Stomach smooth muscle (tissue), 2 donors: ENCODE measurements around the gene TRIM52.
"Not testable (repeated sequence)": the region's sequence is repeated elsewhere in the genome, so short reads cannot be mapped to it uniquely, and the experiment has no call there.

Source experiments
- H3K27ac ChIP-seq: one replicate; pipeline ENCODE4 v1.7.0; 2013; ENCODE audit warnings: mild to moderate bottlenecking, low read length, inconsistent platforms
- H3K27me3 ChIP-seq, 2 donors: one replicate each; pipeline ENCODE4 v1.7.0; 2013; ENCODE audit warnings: low read length in 2 of 2; ENCODE audit not compliant: insufficient read depth in 2 of 2, control insufficient read depth in 1 of 2
- H3K36me3 ChIP-seq, 2 donors: one replicate each; pipeline ENCODE4 v1.7.0; 2013; ENCODE audit warnings: low read length in 2 of 2; ENCODE audit not compliant: control insufficient read depth in 2 of 2, insufficient read depth in 2 of 2
- H3K4me1 ChIP-seq: one replicate; pipeline ENCODE4 v1.7.0; 2013; ENCODE audit warnings: low read length; ENCODE audit not compliant: control insufficient read depth, insufficient read depth
- H3K4me3 ChIP-seq, 2 donors: one replicate each; pipeline ENCODE4 v1.7.0; 2013; ENCODE audit warnings: low read length in 2 of 2
- H3K9ac ChIP-seq, 2 donors: one replicate each; pipeline ENCODE4 v1.7.0; 2013; ENCODE audit warnings: low read length in 2 of 2, mild to moderate bottlenecking in 1 of 2
- H3K9me3 ChIP-seq, 2 donors: one replicate each; pipeline ENCODE4 v1.7.0; 2013; ENCODE audit warnings: low read length in 2 of 2; ENCODE audit not compliant: control insufficient read depth in 2 of 2
- donor health status: healthy.
- donor health status: Pancreatic carcinoma.

TRIM52 gene

DNA sequence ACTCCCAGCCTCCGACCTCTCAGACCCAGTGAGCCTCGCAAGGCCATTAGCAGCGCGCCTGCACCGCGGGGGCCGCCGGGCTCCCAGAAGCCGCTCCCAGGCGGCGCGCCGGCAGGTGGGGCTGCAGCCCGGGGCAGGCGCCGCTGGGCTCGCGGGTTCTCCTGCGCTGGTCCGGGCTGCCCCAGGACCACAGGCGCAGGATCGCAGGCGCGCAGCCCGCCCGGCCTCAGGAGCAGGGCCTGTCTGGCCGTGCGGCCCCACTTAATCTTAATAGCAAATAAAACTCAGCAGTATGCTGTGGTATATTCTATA, 12.4 kb upstream of the TRIM52 start:
- H3K9me3 ChIP-seq, H3K27ac ChIP-seq, H3K36me3 ChIP-seq, H3K4me1 ChIP-seq, H3K9ac ChIP-seq, H3K27me3 ChIP-seq: not testable (repeated sequence)
- H3K4me3 ChIP-seq = peak overlapping the region in 1 of 2 donors; percentile 40

DNA sequence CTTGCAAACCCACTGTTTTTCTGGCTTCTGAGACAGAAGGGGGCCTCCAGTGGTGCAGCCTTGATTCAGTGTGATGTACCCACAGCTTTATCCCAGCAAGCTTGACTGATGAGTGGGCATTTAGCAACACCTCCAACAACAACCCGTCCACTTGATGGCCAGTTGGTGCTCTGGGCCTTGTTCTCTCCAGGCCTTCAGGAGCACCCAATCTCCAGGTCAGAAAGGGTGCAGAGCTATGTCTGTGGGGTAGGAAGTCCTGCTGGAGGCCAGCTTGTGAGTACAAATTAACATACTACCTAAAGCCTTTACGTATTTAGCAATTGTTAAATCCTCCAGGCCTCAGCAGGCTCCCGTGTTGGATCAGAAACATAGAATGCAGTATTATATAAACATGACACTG, 10.1 kb upstream of the TRIM52 start:
- Histone ChIP-seq H3K36me3 (no peaks in the 10 kb centered on the region), H3K4me1 (no peaks in the 10 kb centered on the region), H3K4me3 (no peak overlapping the region), H3K27ac (no peak overlapping the region), H3K9ac (no peak overlapping the region), H3K27me3 (no peaks in the 10 kb centered on the region), H3K9me3 (no peaks in the 10 kb centered on the region)

DNA sequence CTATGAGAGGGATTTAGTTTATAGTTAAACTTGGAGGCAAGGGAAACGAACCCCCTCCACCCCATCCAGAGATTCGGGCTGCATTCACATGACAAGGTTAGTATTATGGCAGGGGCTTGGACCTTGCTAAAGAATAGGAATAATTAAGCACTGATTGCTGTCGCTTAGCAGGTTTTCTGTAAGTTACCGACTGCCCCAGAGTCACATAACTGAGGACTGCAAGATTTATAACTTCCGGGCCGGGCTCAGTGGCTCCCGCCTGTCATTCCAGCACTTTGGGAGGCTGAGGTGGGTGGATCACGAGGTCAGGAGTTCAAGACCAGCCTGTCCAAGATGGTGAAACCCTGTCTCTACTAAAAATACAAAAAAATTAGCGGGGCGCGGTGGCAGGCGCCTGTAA, 7.0 kb upstream of the TRIM52 start:
- H3K36me3 ChIP-seq, H3K4me3 ChIP-seq, H3K27me3 ChIP-seq, H3K9me3 ChIP-seq, H3K9ac ChIP-seq, H3K4me1 ChIP-seq, H3K27ac ChIP-seq: not testable (repeated sequence)

DNA sequence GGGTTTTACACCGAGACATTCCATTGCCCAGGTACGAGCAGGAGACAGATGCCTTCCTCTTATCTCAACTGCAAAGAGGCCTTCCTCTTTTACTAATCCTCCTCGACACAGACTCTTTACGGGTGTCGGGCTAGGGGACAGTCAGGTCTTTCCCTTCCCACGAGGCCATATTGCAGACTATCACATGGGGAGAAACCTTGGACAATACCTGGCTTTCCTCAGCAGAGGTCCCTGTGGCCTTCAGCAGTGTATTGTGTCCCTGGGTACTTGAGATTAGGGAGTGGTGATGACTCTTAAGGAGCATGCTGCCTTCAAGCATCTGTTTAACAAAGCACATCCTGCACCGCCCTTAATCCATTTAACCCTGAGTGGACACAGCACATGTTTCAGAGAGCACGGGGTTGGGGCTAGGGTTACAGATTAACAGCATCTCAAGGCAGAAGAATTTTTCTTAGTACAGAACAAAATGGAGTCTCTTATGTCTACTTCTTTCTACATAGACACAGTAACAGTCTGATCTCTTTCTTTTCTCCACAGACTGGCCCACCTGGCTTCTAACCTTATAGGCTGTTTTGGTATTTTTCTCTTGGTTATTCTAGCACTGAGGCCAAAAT, 6.5 kb upstream of the TRIM52 start:
- H3K27ac ChIP-seq, H3K4me1 ChIP-seq, H3K27me3 ChIP-seq, H3K9me3 ChIP-seq, H3K36me3 ChIP-seq, H3K4me3 ChIP-seq, H3K9ac ChIP-seq: not testable (repeated sequence)

DNA sequence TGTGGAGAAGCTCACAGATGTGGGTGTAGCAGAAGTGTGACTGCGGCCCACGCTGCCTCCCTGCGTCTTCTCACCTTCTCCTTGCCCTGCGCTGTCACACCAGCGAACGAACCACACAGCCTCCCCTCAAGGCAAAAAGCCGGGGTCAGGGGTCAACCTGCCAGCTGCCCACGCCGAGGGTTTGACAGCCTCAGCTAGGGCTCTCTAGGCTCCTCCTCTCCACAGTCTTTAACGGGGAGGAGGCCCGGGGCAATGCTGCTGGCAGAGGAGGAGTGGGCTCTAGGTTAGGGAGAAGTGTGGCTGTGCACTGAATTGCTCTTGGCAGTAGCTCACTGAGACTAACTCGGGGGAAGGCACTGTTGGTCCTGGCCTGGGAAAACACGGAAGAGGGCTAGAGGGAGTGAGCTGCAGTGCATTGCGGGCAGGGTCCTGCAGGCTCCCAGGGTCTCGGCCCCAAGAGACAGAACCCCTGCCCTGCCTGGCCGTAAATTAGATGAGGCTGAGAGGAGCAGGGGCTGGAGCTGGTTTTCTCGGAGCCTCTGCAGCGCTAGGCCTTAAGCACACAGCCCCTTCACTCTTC, 4.2 kb upstream of the TRIM52 start:
- H3K9me3 ChIP-seq = no peaks in the 10 kb centered on the region
- H3K4me1 ChIP-seq = peaks cover 11% of the 10 kb centered on the region
- H3K36me3 ChIP-seq = peaks cover 4 to 6% of the 10 kb centered on the region in 2 donors
- no peak overlapping the region for H3K27ac ChIP-seq
- H3K9ac ChIP-seq = no peak overlapping the region
- H3K4me3 ChIP-seq = no peak overlapping the region
- H3K27me3 ChIP-seq = no peaks in the 10 kb centered on the region

DNA sequence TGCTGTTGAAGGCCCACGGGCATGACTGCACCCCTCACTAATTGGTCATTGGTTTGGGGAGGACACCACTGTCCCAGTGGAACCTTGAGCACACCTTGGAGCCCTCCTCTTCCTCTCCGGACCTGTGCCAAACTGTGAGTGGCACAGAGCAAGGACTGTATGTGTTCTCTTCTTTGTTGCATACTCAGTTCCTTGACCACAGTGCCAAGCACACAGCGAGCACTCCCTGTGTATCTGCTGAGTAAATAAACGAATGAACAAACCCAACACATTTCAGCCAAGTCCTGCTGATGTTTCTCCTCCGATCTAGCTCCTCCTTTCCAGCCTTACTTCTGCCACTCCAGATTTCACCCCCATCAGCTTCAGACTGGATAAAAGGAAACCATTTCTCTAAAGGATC, 2.7 kb upstream of the TRIM52 start:
- peaks cover 27% of the 10 kb centered on the region for H3K4me1 ChIP-seq
- H3K9me3 ChIP-seq = no peaks in the 10 kb centered on the region
- H3K4me3 ChIP-seq = no peak overlapping the region
- H3K27me3 ChIP-seq = no peaks in the 10 kb centered on the region
- H3K27ac ChIP-seq = no peak overlapping the region
- no peak overlapping the region for H3K9ac ChIP-seq
- H3K36me3 ChIP-seq = peaks cover 4 to 6% of the 10 kb centered on the region in 2 donors

DNA sequence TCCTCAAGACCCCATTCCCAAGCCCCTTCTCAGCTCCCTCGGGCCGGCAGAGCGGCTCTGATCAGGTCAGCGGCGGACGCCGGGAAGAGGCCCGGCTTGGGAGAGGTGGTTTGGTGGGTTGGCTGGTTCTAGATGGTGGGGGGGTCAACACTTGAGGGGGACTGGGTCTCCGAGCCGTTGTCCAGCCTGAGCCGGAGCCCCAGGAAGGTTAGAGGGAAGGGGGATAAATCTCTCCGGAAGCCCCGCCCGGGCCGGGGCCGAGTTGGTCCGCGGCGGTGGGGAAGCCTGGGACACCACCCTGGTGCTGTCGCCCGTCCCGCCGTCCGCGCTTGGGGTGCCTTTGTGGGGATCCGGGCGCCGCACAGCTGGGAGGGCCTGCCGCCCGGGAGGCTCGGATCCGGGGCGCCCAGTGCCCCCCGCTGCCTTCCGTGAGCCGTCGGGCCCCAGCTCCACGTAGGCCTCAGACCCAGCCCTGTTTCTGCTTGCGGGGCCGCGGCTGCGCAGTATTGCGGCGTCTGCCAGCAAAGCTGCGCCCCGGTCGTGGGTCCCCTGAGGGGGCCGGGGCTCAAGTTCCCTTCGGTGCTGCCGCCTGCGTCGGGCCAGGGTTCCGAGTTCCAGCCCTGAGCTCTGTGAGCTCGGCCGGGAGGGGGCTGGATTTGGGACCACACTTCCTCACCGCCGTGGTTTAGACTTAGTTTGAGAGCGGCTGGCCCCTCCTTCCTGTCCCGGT, 542 bp upstream of the TRIM52 start:
- Histone ChIP-seq H3K27ac (peak overlapping the region; percentile 98), H3K4me1 (peaks cover 38% of the 10 kb centered on the region), H3K4me3 (peak overlapping the region; percentile 77 to 99), H3K36me3 (peaks cover 4 to 10% of the 10 kb centered on the region in 2 donors), H3K9ac (peak overlapping the region; percentile 98 to 99), H3K27me3 (no peaks in the 10 kb centered on the region), H3K9me3 (no peaks in the 10 kb centered on the region)

DNA sequence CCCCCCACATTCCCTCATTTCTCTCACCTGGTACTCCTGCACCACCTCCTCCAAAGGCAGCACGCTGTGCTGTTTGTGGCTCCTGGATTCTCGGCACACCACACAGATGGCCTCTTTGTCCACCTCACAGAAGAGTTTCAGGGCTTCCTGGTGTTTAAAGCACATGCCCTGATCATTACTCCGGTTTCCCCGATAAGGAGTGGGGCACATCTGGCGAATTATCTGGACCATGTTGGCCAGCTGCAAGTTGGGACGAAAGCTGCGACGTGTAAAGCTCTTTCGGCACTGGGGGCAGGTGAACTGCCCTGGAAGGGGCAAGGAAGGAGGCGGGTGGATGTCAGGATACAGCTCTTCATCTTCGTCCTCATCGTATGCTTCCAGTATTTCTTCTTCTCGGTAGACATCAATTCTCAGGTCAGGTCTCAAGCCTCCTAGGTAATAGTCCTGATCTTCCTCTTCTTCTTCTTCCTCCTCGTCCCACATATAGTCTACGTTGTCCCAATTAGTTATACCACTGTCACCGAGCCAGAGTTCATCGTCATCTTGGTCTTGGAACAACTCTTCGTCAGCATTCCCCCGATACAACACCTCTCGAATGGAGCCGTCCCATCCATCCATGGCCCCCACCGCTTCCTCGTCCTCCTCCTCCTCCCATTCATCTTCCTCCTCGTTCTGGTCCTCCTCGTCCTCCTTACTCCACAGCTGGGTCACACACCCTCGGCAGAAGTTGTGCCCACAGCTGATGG, 796 bp downstream of the TRIM52 start:
- Histone ChIP-seq H3K4me3 (peak overlapping the region; percentile 77 to 99), H3K27me3 (no peaks in the 10 kb centered on the region), H3K36me3 (peaks cover 4 to 11% of the 10 kb centered on the region in 2 donors), H3K4me1 (peaks cover 38% of the 10 kb centered on the region), H3K27ac (peak overlapping the region; percentile 98), H3K9ac (peak overlapping the region; percentile 98 to 99), H3K9me3 (no peaks in the 10 kb centered on the region)

DNA sequence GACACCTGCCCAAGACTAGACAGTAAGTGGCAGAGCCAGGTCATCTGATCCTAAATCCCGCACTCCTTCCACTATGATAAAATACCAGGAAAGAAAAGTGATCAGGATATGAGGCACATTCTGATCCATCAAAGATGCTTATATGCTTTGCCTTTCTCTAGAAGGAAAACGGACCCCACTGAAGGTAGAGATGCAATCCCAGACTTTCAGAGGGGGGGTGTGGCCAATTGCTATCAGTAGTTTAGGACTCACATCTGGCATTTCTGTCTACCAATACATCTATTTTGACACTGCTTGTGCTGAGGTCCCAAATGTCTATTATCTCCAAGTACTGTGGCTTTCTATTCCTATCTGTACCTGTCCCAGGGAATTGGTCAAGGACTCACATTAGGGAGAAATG, 1.7 kb downstream of the TRIM52 start:
- Histone ChIP-seq H3K9me3 (no peaks in the 10 kb centered on the region), H3K36me3 (peaks cover 7 to 11% of the 10 kb centered on the region in 2 donors), H3K4me3 (peak overlapping the region; percentile 77 to 99), H3K27me3 (no peaks in the 10 kb centered on the region), H3K27ac (no peak overlapping the region), H3K9ac (peak overlapping the region; percentile 98 to 99), H3K4me1 (peaks cover 41% of the 10 kb centered on the region)

DNA sequence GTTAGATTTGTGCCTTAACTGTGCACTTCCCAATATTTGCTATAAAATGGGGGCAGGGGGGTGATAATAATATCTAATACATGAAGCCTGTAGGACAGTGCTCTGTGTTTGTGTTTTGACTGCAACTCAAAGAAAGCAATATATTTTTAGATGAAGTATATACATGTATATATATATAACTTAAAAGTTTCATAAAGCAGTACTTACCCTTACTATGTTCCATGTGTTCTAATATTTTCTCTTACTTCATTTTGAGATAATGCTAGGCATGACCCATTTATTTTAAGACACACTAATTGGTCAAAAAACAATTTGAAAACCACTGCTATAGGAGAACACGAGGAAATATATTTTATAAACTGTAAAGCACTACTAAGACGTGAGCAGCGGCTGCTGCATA, 2.4 kb downstream of the TRIM52 start:
- Histone ChIP-seq H3K4me1 (peaks cover 41% of the 10 kb centered on the region), H3K27me3 (no peaks in the 10 kb centered on the region), H3K9ac (peak overlapping the region in 1 of 2 donors; percentile 99), H3K9me3 (no peaks in the 10 kb centered on the region), H3K27ac (no peak overlapping the region), H3K36me3 (peaks cover 5 to 7% of the 10 kb centered on the region in 2 donors), H3K4me3 (peak overlapping the region; percentile 77 to 99)
